GM18951 (cell line): Measurements from ENCODE around the gene SUMO3.

Source experiments
- POLR2A ChIP-seq: IDR thresholded peaks from 4 replicates; pipeline ENCODE4 v1.6.1; 2011; ENCODE audit warnings: mild to moderate bottlenecking; ENCODE audit not compliant: insufficient read length, insufficient read depth; ENCODE audit errors: extremely low read depth
- in situ Hi-C: fragments of 300-500 bp; cut with MboI; formaldehyde crosslinking; loops from one replicate; pipeline ENCODE4 v1.12.0; 2022; ENCODE audit warnings: low sequenced_read_pairs, mixed read lengths, inconsistent platforms; ENCODE audit not compliant: unreplicated experiment

SUMO3 gene

GRCh38 chr21:44817914-44818639 is at the start of gene SUMO3:
SUMO3 (minus strand) TSS chr21:44818062; CDS start chr21:44817968, 94 bp downstream.
- peak; percentile 79 for TF ChIP-seq POLR2A
- in situ Hi-C loops: no loop called here

- in situ Hi-C loops: no loop called here
- TF ChIP-seq POLR2A: no peak
These were observed 49.6 kb upstream of the SUMO3 start for GRCh38 chr21:44867464-44867863.

- TF ChIP-seq POLR2A: no peak
- in situ Hi-C loops: no loop called here
These were observed 48.9 kb upstream of the SUMO3 start for GRCh38 chr21:44866780-44867179.

- in situ Hi-C loops: no loop called here
- TF ChIP-seq POLR2A: no peak
These were observed 47.9 kb upstream of the SUMO3 start for GRCh38 chr21:44865561-44866280.

DNA sequence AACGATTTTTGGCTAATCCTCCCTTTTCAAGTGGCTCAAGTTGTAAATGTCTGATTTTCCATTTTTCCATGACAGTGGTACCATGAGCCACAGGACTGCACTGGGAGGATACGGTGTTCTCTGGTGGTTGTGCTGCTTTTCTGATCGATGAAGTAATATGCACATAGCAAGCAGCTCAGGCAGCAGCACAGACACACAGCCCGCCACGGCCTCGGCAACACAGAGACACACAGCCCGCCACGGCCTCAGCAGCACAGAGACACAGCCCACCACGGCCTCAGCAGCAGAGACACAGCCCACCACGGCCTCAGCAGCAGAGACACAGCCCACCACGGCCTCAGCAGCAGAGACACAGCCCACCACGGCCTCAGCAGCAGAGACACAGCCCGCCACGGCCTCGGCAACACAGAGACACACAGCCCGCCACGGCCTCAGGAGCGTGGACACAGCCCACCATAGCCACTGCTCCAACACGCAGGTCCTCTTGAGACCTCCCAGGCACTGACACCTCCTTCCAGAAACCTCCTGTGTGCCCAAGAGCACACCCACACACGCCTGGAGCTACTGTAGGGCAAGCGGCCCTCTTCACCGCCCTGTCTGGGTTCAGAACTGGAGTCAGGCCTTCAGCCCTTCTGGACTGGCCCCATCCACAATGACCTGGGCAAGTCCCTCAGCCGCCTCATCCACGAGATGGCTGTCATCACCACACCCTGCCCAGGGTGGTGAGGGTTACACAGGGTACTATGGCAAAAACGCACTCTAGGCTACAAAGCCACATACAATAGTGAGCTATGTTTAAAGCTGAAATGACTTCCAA is 45.2 kb upstream of the SUMO3 start:
- no peak for TF ChIP-seq POLR2A
- in situ Hi-C loops: no loop called here

DNA sequence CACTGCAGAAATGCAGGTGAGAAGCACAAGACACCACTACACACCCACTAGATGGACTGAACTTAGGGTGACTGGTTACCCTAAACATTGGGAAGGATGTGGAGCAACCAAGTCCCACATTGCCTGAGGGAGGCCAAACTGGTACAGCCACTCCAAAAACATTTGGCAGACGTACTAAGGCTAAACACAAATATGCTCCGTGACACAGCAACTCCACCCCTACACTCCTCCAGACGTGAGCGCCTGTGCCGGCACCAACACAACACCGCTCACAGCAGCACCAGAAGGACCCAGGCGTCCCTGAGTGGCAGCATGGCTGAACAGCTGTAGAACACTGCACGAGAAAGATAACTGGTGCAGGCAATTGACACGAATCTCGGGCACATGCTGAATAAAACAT is 40.9 kb upstream of the SUMO3 start:
- in situ Hi-C loops: no loop called here
- no peak for TF ChIP-seq POLR2A

- TF ChIP-seq POLR2A: no peak
- in situ Hi-C loops: no loop called here
These were observed 40.4 kb upstream of the SUMO3 start for GRCh38 chr21:44858291-44858690.

DNA sequence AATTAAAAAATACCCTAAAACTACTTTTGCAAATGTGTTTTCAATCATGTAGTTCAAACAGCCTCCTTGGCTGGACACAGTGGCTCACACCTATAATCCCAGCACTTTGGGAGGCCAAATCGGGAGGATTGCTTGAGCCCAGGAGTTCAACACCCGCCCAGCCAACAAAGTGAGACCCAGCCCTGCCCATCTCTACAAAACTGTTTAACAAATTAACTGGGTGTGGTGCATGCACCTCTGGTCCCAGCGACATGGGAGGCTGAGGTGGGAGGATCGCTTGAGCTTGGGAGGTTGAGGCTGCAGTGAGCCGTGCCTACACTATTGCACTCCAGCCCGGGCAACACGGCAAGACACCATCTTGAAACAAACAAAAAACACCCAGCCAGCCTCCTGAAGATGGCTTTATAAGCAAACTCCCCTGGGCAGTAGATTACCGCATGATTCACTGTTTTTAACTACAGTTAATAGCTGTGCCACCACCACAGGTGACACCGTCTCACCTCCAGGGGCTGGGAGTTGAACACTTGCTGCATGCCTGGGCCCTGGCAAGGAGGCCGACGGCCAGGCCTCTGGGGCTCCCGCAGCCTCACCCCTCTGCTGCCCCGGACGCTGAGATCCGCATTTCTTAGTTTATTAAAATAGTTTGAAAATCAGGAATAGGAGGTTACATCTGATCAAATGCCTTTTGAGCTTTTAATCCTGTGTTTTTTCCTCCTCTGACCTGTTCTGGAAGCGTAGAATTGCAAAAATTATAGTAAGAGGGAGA is 39.4 kb upstream of the SUMO3 start:
- no peak for TF ChIP-seq POLR2A
- in situ Hi-C loops: no loop called here

DNA sequence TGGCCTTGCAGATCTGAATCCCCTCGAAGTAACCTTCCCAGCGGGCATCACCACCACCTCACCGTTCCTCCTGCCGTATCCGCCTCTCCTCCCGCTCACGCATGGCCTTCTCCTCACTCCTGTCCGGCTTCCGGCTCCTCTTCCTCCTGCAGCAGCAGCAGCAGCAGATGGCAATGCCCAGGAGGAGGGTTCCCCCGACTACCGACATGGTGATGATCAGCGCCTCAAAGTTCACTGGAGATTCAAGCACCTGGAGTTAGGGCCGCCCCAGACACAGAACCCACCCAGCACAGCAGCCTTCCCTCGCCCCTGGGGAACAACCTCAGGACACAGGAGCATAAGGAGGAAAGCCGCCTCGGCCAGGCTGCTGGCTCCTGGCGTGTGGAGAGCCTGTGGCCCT is 38.3 kb upstream of the SUMO3 start:
- in situ Hi-C loops: no loop called here
- no peak for TF ChIP-seq POLR2A

- in situ Hi-C loops: no loop called here
- TF ChIP-seq POLR2A: no peak
These were observed 37.7 kb upstream of the SUMO3 start for GRCh38 chr21:44855572-44855971.

- TF ChIP-seq POLR2A: no peak
- in situ Hi-C loops: no loop called here
These were observed 37.0 kb upstream of the SUMO3 start for GRCh38 chr21:44854664-44855446.

DNA sequence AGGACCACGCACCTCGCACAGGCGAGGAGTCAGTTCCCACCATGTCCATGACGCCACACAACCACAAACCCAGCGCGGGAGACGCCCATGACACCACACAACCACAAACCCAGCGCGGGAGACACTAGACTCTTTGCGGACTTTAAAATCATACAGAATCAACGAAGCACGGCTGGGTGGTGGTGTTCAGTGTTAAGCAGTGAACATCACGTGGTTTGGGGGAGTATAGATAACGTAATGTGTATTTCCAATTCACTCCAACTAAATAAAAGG is 36.5 kb upstream of the SUMO3 start:
- TF ChIP-seq POLR2A: no peak
- in situ Hi-C loops: no loop called here
